Measurements from ENCODE around the gene RAMP1.
A peak's percentile ranks its signal among the peaks of the same experiment; 100 is the strongest.
"Not testable (repeated sequence)": the region's sequence is repeated elsewhere in the genome, so short reads cannot be mapped to it uniquely, and the experiment has no call there.

Gene RAMP1

GRCh38 chr2:237919593-237919992 is 60.2 kb downstream of the RAMP1 start:
- DNase-seq: no peak

GRCh38 chr2:237920673-237921072 is 61.2 kb downstream of the RAMP1 start:
- DNase-seq: no peak

DNA sequence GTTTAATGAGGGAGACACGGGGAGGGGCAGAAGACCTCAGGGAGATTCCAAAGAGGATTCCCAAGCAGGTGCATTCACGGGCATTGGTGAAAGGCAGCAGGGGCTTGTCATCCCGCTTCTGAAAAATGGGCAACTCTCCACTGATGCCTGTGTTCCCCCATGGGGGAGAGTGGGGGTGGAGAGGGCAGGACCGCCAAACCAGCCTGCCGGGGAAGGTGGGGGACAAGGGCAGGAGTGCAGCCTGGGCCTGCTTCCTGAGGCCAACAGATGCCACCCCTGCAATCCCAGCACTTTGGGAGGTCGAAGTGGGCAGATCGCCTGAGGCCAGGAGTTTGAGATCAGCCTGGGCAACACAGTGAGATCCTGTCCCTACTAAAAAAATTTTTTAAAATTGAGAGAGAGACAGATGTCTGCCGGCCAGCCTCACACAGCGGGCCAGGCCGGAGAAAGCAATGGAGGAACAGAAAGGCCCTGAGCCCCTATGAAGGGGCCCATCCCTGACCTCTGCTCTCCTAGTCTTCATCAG is 62.6 kb downstream of the RAMP1 start:
- DNase-seq: no peak

DNA sequence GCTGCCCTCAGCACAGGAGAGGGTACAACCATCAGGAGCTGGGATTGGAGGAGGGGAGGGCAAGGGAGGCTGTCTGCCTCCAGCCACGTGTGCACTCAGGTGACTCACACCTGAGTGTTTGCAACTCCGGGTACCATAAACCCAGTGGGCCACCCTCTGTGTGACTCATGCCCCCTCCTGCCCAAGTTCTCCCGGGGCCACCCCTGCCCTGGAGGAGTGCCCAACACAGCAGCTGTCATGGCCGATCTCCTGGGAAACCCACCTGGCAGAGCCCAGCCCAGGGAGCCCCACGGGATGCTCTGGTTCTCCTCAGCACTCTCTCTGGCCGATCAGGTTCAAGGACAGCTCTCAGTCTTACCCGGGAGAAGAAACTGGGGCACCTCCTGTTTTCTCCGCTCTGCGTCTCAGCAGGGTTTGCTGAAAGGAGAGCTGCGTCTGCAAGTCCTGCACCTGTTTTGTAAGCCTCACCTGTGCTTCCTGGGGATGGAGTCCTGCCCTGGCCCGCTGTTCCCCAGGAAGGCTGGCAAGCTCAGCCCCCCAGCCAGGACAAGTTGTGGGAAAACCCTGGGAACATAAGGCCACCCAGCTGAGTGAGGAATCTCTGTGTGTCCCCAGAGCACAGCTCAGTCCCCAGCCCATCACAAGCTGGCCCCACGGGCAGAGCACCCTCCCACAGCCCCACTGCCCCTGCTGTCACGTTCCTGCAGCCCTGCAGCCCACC is 63.4 kb downstream of the RAMP1 start:
- DNase-seq: no peak

DNA sequence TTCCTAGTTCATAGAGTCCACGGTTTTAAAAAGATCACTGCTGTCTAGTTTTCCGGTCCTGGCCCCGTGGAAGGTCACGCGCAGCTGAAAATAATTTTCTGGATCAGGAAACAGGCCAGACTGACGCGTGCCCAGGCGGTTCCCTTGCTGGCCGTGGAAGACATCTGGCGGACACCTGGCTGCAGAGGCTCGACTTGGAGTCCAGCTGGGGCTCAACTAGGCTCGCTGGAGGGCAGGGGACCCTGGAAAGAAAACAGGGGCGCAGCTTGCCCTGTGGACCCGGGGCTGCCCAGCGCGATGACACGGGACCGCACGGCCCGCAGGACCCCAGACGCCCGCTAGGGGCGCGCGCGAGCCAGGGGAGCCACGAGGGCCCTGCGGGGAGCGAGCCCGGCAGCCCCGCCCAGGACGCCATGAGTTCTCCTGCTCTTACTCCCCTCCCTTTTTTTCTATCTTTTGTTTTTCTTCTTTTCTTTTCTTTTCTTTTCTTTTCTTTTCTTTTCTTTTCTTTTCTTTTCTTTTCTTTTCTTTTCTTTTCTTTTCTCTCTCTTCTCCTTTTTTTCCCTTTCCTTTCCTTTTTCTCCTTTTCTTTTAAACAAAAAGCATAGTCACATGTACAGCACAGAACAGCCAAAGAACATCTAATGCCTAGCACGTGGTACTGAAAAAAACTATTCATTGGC is 64.2 kb downstream of the RAMP1 start:
- no peak for DNase-seq

- DNase-seq: no peak
Observed at GRCh38 chr2:237924164-237924534, 64.7 kb downstream of the RAMP1 start.

- no peak for DNase-seq
Observed at GRCh38 chr2:237927135-237927534, 67.7 kb downstream of the RAMP1 start.

- DNase-seq: no peak
Observed at GRCh38 chr2:237927986-237928385, 68.6 kb downstream of the RAMP1 start.

DNA sequence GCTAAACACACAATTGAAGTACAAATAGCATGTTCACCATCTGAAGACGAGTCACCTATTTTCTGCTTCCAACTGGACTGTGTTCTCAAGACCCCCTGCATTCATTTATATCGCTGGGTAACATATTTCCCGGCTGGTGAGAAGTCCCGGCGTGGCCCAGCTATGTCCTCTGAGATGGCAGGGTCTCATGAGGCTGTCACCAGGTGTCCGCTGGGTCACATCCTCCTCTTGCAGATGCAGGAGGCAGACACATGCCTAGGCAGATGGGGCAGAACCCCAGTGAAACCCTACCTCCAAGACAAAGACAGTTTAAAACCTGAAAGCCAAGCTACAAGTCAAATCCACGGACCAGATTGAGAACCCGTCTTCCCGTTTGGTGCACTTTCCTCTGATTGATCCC is 70.6 kb downstream of the RAMP1 start:
- no peak for DNase-seq

DNA sequence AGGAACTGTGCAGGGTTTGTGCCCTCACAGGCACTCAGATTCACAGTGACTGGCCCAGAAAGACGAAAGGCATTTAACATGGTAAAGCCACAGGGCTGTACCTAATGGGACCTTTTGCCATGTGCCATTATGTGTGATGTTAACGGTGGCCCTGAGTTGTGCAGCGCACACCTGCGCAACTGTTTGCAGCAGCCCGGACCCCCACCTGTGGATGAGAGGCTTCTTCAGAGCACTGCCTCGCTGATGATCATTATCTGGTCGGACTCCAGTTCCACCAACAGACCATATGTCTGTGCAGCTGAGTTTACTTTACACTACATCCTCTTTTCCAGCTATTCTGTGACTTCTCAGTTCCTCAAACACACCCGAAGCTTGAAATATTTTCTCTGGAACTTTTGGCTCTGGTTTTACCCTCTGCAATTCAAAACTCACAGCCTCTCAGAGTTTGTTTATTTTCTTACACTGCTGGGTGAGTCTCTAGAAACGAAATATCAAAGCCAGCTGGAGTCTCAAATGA is 71.8 kb downstream of the RAMP1 start:
- peak; percentile 44 for DNase-seq

- no peak for DNase-seq
Observed at GRCh38 chr2:237932731-237933131, 73.3 kb downstream of the RAMP1 start.

DNA sequence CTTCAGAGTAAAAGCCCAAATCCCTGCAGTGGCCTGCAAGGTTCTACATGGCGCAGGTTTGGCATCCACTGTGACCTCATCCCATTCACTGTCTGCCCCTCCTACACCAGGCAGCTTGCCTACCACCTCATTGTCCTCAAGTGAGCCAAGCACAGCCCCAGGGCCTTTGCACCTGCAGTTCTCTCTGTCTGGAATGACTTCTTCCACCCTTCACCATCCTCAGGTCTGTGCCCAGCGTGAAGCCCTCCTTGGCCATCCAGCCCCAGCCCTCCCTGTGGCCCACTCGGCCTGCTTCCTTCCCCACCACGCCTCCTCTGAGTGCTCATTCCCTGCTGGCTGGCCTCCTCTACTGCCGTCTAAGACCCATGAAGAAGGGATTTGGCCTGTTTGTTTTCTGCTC is 74.8 kb downstream of the RAMP1 start:
- no peak for DNase-seq

DNA sequence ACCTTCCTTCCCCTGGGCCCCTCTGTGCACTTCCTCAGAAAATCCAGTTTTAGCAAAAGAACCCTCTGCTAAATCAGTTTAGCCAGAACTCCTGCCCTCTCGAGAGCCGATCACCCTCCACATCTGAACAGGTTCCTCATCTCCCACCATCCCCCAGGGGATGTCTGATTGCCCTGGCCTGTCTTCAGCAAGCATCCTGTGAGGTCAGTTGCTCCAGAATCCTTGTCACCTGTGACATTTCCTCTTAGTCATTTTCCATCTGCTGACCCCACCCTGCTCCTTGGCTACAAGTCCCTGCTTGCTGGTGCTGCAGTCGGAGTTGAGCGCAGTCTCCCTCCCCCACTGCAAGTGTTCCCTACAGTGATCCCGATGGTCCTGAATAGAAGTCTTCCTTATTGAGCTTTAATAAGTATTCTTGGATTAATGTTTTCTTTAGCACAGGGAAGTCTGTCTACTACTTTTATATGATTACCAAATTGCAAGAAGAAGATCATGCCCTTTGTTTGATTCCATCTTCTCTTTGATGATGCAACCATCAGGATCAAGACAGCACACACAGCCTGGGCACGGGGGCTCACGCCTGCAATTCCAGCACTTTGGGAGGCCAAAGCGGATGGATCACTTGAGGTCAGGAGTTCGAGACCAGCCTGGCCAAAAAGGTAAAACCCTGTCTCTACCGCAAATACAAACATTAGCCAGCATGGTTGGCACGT is 76.5 kb downstream of the RAMP1 start:
- no peak for DNase-seq

DNA sequence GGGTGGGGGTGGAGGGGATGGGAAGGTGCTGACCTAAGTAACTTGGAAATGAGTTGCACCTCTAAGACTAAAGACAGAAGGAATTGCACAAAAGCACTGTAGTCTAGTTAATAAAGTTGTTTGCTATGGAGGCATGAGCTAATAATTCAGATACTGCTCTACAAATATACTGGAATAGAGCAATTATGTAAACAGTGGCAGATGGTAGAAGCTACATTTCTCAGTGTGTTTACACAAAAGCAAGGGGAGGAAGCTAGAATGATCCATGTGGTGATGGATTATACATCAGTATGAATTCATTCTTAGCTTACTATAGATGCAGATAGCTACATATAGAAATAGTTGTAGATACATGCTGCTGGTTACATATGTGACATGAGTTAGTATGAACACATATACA is 79.8 kb downstream of the RAMP1 start:
- no peak for DNase-seq

GRCh38 chr2:237940828-237941227 is 81.4 kb downstream of the RAMP1 start:
- no peak for DNase-seq

DNA sequence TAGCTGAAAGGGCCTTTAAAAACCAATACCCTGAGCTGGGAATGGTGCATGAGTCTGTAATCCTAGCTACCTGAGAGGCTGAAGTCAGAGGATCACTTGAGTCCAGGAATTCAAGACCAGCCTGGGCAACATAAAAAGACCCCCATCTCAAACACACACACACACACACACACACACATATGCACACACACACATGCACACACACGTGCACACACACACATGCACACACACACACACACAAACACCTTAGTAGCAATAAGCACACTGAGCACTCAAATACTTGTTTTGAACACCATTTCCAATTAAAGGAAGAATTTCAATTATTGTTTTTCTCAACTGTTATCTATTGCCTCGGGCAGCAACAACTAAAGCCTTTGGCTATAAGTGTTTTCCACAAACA is 81.8 kb downstream of the RAMP1 start:
- DNase-seq: no peak

GRCh38 chr2:237942513-237942899 is 83.1 kb downstream of the RAMP1 start:
- DNase-seq: no peak

- peak; percentile 68 for DNase-seq
Observed at GRCh38 chr2:237943395-237944094, 84.1 kb downstream of the RAMP1 start.

DNA sequence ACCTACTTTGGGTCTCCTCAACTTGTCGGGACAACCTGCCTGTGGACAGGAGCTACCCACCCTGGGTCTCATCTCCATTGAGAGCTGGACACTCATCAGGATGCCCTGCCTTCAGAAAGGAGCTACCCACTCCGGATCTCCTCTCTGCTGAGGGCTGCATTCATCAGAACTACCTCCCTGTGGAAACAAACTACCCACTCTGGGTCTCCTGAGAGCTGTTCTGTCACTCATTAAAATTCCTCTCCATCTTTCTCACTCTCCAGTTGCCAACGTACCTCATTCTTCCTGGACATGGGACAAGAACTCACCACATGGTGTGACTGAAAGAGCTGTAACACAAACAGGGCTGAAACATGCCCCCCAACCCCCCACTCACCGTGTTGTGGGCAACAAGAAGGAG is 84.9 kb downstream of the RAMP1 start:
- DNase-seq: no peak

- DNase-seq: no peak
Observed at GRCh38 chr2:237946423-237946822, 87.0 kb downstream of the RAMP1 start.

GRCh38 chr2:237951354-237951753 is 91.9 kb downstream of the RAMP1 start:
- not testable (repeated sequence) for DNase-seq

- no peak for DNase-seq
Observed at GRCh38 chr2:237951878-237952277, 92.5 kb downstream of the RAMP1 start.

DNA sequence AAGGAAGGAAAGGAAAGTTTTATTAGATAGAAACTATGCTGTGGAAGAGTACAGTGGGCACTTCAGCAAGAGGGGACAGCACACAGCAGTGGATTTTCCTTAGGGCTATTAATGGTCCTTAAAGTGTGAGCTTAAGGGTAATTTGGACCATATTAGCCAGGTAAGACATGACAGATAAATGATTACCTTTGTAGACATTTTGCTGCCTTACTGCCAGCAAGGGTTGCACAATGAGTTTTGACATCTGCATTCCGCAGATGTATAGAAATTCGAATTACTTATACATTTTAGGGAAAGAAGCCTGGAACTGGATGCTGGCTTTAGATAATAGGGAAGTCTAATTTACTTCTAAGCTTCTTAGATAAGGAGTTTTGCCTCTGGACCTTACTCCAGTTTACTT is 93.4 kb downstream of the RAMP1 start:
- DNase-seq: no peak
